Vagina (tissue), 2 donors: ENCODE measurements around the gene NELFB. TPM values are rescaled to one million over a fixed set of nuclear protein-coding genes. Genes with fewer than 3 reads are reported as not detected.

Experiments used
- DNase-seq, 2 donors: peaks; one replicate each; pipeline ENCODE4 v3.0.0-alpha.2; 2017; ENCODE audit errors: extremely low spot score in 2 of 2
- H3K27ac ChIP-seq: fragments of 200-600 bp; sonication (generic); one replicate; pipeline ENCODE4 v1.5.1; 2019
- H3K27me3 ChIP-seq: fragments of 200-600 bp; sonication (generic); one replicate; pipeline ENCODE4 v1.5.1; 2019
- H3K36me3 ChIP-seq, 2 donors: fragments of 200-600 bp; sonication (generic); one replicate each; pipeline ENCODE4 v1.5.1; 2017 to 2019
- H3K4me1 ChIP-seq: fragments of 200-600 bp; sonication (generic); one replicate; pipeline ENCODE4 v1.5.1; 2019
- H3K4me3 ChIP-seq, 2 donors: fragments of 200-600 bp; sonication (generic); 1 replicate in 1 of 2; 2 replicates in 1 of 2; pipeline ENCODE4 v1.5.1; 2016 to 2019
- H3K9me3 ChIP-seq: fragments of 200-600 bp; sonication (generic); one replicate; pipeline ENCODE4 v1.5.1; 2019
- CTCF ChIP-seq, 3 experiments: fragments of 450-650 bp in 2 of 3; fragments of 200-600 bp in 1 of 3; sonication (generic) in 1 of 3; IDR thresholded peaks; one replicate each; pipeline ENCODE4 v1.5.1; 2017 to 2019; ENCODE audit warnings: antibody characterized with exemption in 3 of 3, mild to moderate bottlenecking in 2 of 3, moderate library complexity in 2 of 3
- POLR2A ChIP-seq, 2 donors: fragments of 450-650 bp; IDR thresholded peaks; one replicate each; pipeline ENCODE4 v1.6.1; 2017; ENCODE audit warnings: antibody characterized with exemption in 2 of 2, mild to moderate bottlenecking in 2 of 2, moderate library complexity in 2 of 2
- POLR2AphosphoS5 ChIP-seq, 2 donors: sonication (generic); formaldehyde crosslinking; IDR thresholded peaks; one replicate each; pipeline ENCODE4 v1.9.0; 2017; ENCODE audit warnings: antibody characterized with exemption in 2 of 2, mild to moderate bottlenecking in 2 of 2, low read depth in 1 of 2; ENCODE audit not compliant: insufficient read depth in 1 of 2
- intact Hi-C: fragments of 100-400 bp; cut with DNase I; formaldehyde crosslinking; loops from one replicate; pipeline ENCODE4 v1.15.1; 2023
- total RNA-seq: library from RNA; depleted of rRNA; stranded (reverse); fragments of >200 nt; gene quantifications from one replicate; pipeline ENCODE4 v1.2.3, GENCODE V29; 2016

Gene NELFB
- total RNA-seq, 1 donor from 2014 or later: 44.0 TPM

DNA sequence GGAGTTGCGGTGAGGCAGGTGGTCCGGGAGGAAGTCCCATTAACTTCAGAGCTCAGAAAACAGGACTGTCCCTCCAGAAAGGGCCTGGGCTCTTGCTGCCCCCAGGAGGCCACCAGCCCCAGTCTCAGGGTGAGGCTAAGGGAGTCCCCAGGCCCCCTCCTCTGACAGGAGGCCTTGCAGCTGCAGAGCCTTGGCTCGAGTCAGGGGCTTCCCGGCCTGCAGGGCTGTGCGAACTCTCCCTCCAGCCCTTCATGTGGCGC, 7.3 kb upstream of the NELFB start:
- TF ChIP-seq POLR2A (IDR thresholded peaks at IDR 0.05): no peak
- TF ChIP-seq POLR2AphosphoS5 (IDR thresholded peaks at IDR 0.05; ENCODE audit: insufficient read depth in 1 of 2, low read depth in 1 of 2): no peak
- TF ChIP-seq CTCF (IDR thresholded peaks at IDR 0.05): no peak
- H3K4me1 ChIP-seq: peaks cover 22% of the 10 kb centered on the region
- no peak overlapping the region for H3K27ac ChIP-seq
- no peak for DNase-seq
- H3K9me3 ChIP-seq: no peaks in the 10 kb centered on the region
- H3K4me3 ChIP-seq: no peak overlapping the region
- no peaks in the 10 kb centered on the region for H3K27me3 ChIP-seq
- intact Hi-C loops: no loop called here
- H3K36me3 ChIP-seq: peaks cover 0 to 11% of the 10 kb centered on the region in 2 donors

DNA sequence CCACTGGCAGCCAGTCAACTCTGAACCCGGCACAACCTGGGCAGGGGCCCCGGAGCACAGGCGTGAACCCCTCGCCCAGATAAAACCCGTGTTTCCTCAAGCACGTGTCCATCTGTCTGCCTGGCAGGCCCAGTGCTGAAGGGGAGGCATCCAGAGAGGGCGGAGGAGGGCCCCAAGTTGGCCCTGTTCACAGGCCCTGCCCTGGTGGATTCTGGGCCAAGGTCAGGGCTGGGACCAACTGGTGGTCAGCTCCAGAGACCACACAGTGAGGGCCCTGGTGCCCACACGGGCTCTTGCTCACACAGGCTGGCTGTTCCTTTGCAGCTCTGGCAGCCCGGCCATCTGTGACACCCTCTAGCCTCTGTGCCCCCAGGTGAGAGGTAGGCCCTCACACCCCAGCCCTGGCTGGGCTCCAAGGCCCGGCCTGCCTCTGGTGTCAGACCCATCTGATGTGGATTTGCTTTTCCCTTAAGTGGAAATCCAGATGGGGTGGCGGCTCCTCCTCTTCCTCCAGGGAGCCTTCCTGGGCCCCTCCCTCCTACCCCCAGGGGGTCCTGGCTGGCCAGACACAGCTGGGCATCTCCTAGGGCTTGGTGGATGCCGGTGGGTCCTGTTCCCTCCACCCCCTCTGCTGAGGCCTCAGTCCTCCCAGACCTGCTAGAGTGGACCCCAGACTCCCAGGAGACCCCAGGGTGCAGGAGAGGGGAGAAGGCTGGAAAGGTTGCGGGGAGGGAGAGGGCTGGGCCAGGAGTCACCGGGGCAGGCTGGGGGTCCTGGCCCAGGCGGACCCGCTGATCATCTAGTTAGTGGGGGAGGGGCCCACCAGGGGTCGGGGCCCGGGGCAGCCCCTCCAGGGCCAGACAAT, 4.6 kb upstream of the NELFB start:
- no peak for TF ChIP-seq POLR2AphosphoS5 (IDR thresholded peaks at IDR 0.05; ENCODE audit: insufficient read depth in 1 of 2, low read depth in 1 of 2)
- no peak for TF ChIP-seq POLR2A (IDR thresholded peaks at IDR 0.05)
- no peak for TF ChIP-seq CTCF (IDR thresholded peaks at IDR 0.05)
- intact Hi-C loops: no loop called here

DNA sequence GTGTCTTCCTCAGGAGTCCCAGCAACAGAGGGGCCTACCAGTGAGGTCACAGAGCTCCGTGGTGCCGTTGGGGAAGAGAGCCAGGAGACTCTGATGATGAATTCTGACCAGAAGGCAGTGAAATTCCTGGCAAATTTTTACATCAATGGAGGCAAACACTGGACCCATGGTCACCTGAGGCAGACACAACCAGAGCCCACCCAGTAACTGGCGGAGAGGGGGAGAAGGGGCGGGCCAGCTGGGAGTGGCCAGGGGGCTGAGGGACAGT, 4.0 kb upstream of the NELFB start, which contains the start of gene STPG3:
STPG3 (plus strand) TSS at position 93 of the 268 bp plus-strand sequence; CDS start at position 94, 1 bp downstream.
- intact Hi-C loops: no loop called here
- Histone ChIP-seq H3K9me3 (no peaks in the 10 kb centered on the region), H3K27me3 (no peaks in the 10 kb centered on the region), H3K4me1 (peaks cover 16% of the 10 kb centered on the region), H3K4me3 (no peak within 1 kb of the TSS), H3K36me3 (no peaks in the 10 kb centered on the region), H3K27ac (no peak within 1 kb of the TSS)
- no peak for DNase-seq
- TF ChIP-seq CTCF (IDR thresholded peaks at IDR 0.05): no peak
- no peak for TF ChIP-seq POLR2AphosphoS5 (IDR thresholded peaks at IDR 0.05; ENCODE audit: insufficient read depth in 1 of 2, low read depth in 1 of 2)
- no peak for TF ChIP-seq POLR2A (IDR thresholded peaks at IDR 0.05)

More for the DNA sequence above, 4.6 kb upstream of the NELFB start:
- H3K4me1 ChIP-seq: peaks cover 10% of the 10 kb centered on the region
- H3K27ac ChIP-seq: no peak overlapping the region
- H3K36me3 ChIP-seq: no peaks in the 10 kb centered on the region
- DNase-seq: no peak
- no peak overlapping the region for H3K4me3 ChIP-seq
- no peaks in the 10 kb centered on the region for H3K9me3 ChIP-seq
- H3K27me3 ChIP-seq: no peaks in the 10 kb centered on the region

- H3K9me3 ChIP-seq: no peaks in the 10 kb centered on the region
- no peak overlapping the region for H3K4me3 ChIP-seq
- intact Hi-C loops: no loop called here
- no peak overlapping the region for H3K27ac ChIP-seq
- H3K36me3 ChIP-seq: no peaks in the 10 kb centered on the region
- DNase-seq: no peak
- TF ChIP-seq POLR2AphosphoS5 (IDR thresholded peaks at IDR 0.05; ENCODE audit: insufficient read depth in 1 of 2, low read depth in 1 of 2) (no peak), CTCF (IDR thresholded peaks at IDR 0.05) (no peak), POLR2A (IDR thresholded peaks at IDR 0.05) (no peak)
- no peaks in the 10 kb centered on the region for H3K27me3 ChIP-seq
- peaks cover 21% of the 10 kb centered on the region for H3K4me1 ChIP-seq
These were observed 3.4 kb upstream of the NELFB start for GRCh38 chr9:137251490-137252268.
